Panc1 (cell line): ENCODE measurements around the gene WWOX.

Experiments used
- CTCF ChIP-seq: fragments of 450-650 bp; IDR thresholded peaks from 2 replicates; pipeline ENCODE4 v1.5.1; 2017; ENCODE audit warnings: mild to moderate bottlenecking
- POLR2AphosphoS5 ChIP-seq: IDR thresholded peaks from 2 replicates; pipeline ENCODE4 v1.6.1; 2012; ENCODE audit warnings: mild to moderate bottlenecking, low read depth, low read length, moderate library complexity

- TF ChIP-seq CTCF, result no peak
- no peak for TF ChIP-seq POLR2AphosphoS5
These were observed 1076.0 kb downstream of the WWOX start for GRCh38 chr16:79175286-79176057.
